Muscle of arm (tissue), 14 donors: Measurements from ENCODE around the gene CST9L. TPM values are rescaled to one million over a fixed set of nuclear protein-coding genes. Genes with fewer than 3 reads are reported as not detected.
A peak's percentile ranks its signal among the peaks of the same experiment; 100 is the strongest.

Experiments
- DNase-seq: peaks from one replicate; pipeline ENCODE4 v3.0.0-alpha.2; 2013
- long read RNA-seq, 11 donors: transcript quantifications; one replicate each; lab custom pipeline, GENCODE V29; 2026
- polyA plus RNA-seq, 12 donors: library from polyadenylated mRNA; unstranded; fragments of 120-200 nt; gene quantifications; one replicate each; pipeline ENCODE4 v1.2.1, GENCODE V29; 2013; ENCODE audit not compliant: insufficient read length in 12 of 12

Gene CST9L
- not detected for polyA plus RNA-seq
- long read RNA-seq, donor 1: 0 reads
- long read RNA-seq, donor 2: 0 reads
- long read RNA-seq, donor 3: 0 reads
- long read RNA-seq, donor 4: 0 reads
- long read RNA-seq, donor 5: 0 reads
- long read RNA-seq, donor 6: 0 reads
- long read RNA-seq, donor 7: 0 reads
- long read RNA-seq, donor 8: 0 reads
- long read RNA-seq, donor 9: 0 reads
- long read RNA-seq, donor 10: 0 reads
- long read RNA-seq, donor 11: 0 reads

DNA sequence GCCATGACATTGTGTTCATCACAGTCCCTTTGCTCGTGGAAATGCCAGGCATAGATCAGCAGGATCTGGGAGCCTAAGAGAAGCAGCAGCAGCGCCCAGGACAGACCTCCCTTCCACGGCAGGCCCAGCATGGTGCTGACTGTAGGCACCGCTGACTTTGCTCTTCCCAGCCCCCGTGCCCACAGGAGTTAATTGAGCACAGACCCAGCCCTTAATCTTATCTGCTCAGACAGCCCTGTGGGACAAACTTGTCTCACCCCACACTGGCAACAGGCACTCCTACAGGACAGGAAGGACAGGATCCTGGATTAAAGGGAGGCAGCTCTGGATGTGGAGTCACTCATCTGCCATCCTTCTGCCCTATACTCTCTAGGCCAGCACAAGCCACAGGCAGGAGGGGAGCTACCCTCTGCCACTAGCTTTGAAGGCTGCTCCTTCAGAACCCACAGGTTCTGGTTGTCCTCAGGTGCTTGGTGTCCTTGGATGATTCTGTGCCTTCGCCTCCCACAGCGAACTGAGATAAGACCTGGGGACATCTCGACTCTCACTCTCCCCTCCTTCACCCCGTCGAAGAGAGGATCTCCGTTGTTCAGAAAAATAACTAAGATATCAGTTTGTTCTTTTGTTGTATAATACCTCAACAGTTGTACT is at the start of gene CST9L:
CST9L (minus strand) TSS at position 165 of the 651 bp plus-strand sequence; CDS start at position 131, 34 bp downstream.
- no peak for DNase-seq

GRCh38 chr20:23614163-23614562 is 45.9 kb upstream of the CST9L start:
- DNase-seq: no peak

- no peak for DNase-seq
Measured at GRCh38 chr20:23613676-23614075, 45.4 kb upstream of the CST9L start.

GRCh38 chr20:23612396-23612795 is 44.1 kb upstream of the CST9L start:
- no peak for DNase-seq

GRCh38 chr20:23609486-23610109 is 41.3 kb upstream of the CST9L start:
- DNase-seq: no peak

- DNase-seq: no peak
Measured at GRCh38 chr20:23608251-23608846, 40.1 kb upstream of the CST9L start.

DNA sequence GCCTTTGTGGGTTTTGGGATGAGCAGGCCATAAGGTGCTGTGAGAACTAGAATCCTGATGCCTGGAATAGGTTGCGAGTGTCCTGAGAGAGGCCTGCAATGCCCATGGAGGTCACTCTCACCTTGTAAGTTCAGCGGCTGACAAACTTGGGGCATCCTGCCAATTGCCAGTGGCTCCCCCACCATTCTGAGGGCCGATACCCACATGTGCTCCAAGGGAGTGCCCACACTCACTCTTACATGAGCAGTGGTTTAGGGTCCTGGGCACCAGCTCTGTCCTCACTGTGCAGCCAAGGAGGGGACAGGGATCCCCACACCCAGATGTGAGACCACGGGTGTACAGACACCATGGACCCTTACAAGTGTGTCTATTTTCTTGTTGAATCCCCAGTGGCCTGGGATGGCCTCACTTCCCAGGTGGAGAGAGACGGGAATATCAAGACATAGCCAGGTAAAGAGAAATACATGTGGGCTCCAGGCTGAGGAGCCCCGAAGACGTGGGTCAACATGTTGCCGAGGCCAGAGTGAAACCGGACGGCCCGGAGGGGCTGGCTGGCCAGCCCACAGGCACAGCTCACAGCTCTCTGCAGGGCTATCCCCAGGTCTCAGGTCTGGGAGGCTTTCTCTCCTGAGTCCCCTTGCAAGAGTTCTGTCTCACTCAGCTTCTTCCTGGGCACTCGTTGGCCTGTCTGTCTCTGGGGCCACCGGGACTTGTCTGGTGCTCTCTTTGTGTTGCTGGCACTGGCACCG is 39.4 kb upstream of the CST9L start:
- DNase-seq: no peak

GRCh38 chr20:23606652-23607049 is 38.4 kb upstream of the CST9L start:
- DNase-seq: peak; percentile 74

DNA sequence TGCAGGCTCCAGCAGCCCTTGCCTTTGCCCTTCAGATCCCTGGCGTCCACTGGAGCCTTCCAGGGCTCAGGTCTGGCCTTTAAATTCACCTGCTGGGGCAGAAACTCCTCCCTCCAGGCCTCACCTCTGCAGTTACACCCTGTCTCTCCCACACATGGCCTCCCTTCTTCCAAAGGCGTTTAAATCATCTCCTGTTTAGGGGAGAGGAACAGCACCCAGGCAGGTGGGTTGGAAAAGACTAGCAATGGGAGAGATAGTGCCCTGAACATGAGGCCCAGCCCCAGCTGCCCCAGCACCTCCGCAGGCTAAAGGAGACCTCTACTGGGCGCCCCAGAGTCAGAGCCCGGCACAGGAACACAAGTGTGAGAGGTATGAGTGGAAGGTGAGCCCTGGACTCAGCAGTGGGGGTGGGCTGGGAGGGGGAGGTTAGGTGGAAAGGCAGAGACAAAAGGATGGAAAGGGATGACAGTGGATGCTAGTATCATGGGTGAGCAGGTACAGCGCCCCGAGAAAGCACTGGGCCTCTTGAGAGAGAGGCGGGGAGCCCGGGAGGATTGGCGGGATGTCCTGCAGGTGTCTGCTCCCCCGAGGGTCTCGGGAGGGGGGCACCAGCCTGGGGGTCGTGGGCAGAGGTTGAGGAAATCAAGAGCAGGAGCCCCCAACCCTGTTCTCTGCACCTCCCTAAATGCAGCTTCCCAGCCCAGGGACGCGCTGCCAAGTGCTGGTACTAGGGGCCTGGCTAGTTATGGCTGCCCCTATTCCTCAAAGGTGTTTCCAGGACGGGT is 37.8 kb upstream of the CST9L start, which contains the start of gene CST9:
CST9 (minus strand) TSS at position 51 of the 785 bp plus-strand sequence. CDS start 53 bp downstream, outside the sequence.
- DNase-seq: no peak

DNA sequence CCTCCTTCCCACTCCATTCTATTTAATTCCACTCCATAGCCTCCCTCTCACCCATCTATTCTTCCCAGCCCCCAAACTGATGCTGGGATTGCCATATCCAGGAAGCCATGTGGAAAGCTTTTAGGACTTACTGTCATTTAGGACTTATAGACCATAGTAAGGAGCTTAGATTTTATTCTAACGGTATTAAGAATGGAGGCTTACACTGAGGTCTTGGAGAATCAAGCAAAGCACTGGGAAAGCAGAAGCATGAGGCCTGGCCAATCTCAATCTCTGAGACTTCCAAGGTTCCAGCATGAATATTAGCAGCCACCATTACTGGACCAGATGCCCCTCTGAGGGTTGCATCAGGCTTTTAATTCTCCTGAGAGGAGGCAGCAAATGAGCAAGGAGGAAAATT is 36.0 kb upstream of the CST9L start:
- DNase-seq: no peak

DNA sequence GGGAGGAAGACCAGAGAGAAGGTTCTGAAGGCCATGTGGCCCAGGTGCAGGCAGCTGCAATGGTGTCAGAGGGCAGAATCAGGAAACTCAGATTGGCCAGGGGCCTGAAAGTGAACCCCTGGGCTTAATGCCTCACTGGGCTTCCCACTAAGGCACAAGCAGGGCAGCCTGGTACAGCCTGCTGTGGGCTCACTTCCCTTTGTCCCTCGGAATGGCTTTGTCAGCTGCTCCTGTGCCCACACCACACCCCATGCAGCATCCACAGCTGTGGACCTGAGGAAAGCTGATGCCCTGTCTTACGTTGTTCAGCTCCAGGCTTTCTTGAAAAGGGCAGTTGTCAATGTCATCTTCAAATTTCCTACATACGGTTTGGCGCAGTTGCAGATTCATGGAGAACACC is 35.0 kb upstream of the CST9L start:
- DNase-seq: no peak

DNA sequence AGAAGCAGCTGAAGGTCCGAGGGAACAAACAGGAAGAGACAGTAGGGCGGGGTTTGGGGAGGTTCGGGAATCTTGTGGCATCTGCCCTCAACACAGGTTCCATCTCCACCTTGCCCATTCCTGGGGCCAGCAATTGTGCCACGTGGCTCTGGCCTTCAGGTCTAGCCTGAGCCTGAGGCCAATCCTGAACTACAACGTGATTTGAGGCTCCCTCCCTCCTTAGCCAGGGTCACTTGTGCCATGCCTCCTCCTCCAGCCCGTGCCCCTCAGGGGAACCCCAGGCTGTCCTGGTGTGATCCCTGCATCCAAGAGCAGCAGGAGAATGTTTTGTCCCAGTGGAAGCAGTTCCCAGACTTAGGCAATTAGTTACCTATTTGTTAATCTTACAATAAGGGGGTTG is 34.4 kb upstream of the CST9L start:
- no peak for DNase-seq

GRCh38 chr20:23602241-23602640 is 34.0 kb upstream of the CST9L start:
- no peak for DNase-seq

DNA sequence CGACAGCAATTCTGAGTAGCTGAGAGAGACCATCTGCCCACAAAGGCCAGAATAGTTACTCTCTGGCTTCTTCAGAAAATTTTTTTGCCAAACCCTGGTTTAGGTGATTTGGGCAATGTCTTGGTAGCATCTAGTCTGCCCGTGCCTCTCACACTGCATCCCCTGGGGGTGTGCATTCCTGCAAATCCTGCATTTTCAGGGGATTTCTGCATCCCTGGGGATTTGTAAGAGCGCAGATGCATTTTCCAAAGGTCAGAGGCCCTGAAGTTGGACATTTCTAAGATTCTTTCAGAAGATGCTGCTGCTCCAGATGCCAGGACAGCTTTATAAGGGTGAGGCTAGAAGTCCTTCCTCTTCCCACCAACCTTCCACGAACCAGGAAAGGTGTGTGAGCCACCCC is 33.4 kb upstream of the CST9L start:
- no peak for DNase-seq

- DNase-seq: no peak
Measured at GRCh38 chr20:23598481-23598880, 30.2 kb upstream of the CST9L start.

DNA sequence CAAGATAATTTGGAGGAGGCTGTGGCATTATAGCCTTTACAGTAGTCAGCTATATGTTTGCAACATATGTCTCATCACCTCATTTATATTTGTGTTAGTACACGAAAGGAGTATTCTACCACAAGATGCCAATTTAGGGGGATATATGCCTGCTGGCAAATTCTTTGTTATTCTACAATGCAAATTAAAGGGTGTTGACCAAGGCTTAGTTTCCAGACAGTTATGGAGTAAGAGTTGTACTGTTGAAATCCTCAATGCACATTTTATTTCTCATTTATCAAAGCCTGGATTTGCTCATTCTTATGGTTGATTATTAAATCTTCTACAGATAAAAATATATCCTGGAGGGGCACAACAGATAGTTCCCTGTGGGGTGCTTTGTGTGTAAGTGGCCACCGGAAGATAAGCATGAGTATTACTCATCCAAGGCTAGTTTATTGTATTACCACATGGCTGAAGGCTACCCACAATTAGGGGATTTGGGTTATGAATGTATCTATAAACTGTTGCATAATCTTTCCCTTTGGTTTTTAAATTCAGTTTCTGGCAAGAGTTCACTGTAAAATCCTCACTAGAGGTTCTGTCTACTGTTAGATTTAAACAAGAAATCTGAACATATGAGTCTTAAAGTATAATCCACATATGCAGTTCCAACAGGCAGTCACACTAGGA is 28.4 kb upstream of the CST9L start:
- no peak for DNase-seq

GRCh38 chr20:23595941-23596340 is 27.7 kb upstream of the CST9L start:
- no peak for DNase-seq

GRCh38 chr20:23588434-23589403 is 20.4 kb upstream of the CST9L start:
- DNase-seq: no peak

DNA sequence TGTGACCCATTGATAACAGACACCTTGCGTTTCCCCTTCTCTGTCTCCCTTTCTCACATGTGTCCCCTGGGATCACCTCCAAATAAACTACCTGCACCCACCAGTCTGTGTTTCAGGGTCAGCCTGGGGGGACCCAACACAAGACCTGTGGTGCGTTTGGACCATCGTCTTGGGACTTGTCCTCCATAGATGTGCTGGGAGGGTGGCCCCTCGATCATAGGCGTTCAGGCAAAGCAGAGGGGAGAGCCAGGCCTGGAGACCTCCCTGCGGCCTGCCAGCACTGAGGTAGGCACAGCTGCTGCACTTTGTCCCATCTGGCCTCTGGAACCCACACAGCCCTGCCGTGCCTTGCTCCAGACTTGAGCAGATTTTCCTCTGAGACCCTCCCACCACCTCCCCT is 19.3 kb upstream of the CST9L start:
- DNase-seq: no peak
